H1 (cell line): ENCODE data around the gene WASHC4.

Experiments
- CHD2 ChIP-seq: IDR thresholded peaks from 2 replicates; pipeline ENCODE4 v1.6.1; 2012; ENCODE audit warnings: low read length, improper control_type of control experiment
- CTCF ChIP-seq, 3 experiments: IDR thresholded peaks; 1 replicate in 2 of 3; 2 replicates in 1 of 3; pipeline versions ENCODE4 v1.5.1 to v1.6.1; 2011; ENCODE audit warnings: low read length in 3 of 3, mild to moderate bottlenecking in 3 of 3, inconsistent platforms in 2 of 3, low read depth in 1 of 3, moderate library complexity in 1 of 3; ENCODE audit not compliant: insufficient read depth in 1 of 3; ENCODE audit errors: control extremely low read depth in 1 of 3
- EZH2 ChIP-seq: fragments of 200-600 bp; sonication (generic); IDR thresholded peaks from 2 replicates; pipeline ENCODE4 v1.7.1; 2012; ENCODE audit warnings: low read depth, mild to moderate bottlenecking, moderate library complexity, low read length, inconsistent platforms; ENCODE audit not compliant: severe bottlenecking
- KDM1A ChIP-seq: fragments of 200-600, 300-600 bp; sonication (generic); IDR thresholded peaks from 2 replicates; pipeline ENCODE4 v1.7.1; 2016; ENCODE audit warnings: mild to moderate bottlenecking, low read length, borderline replicate concordance
- NRF1 ChIP-seq: IDR thresholded peaks from 2 replicates; pipeline ENCODE4 v1.6.1; 2011; ENCODE audit warnings: mild to moderate bottlenecking, low read depth, low read length, improper control_type of control experiment
- PHF8 ChIP-seq: fragments of 200-600 bp; sonication (generic); conservative IDR thresholded peaks from 2 replicates; pipeline ENCODE4 v1.7.1; 2012; ENCODE audit warnings: low read depth, mild to moderate bottlenecking, inconsistent platforms, low read length, moderate library complexity
- POLR2A ChIP-seq, 2 experiments: IDR thresholded peaks; 1 replicate in 1 of 2; 2 replicates in 1 of 2; pipeline ENCODE4 v1.6.1; 2011; ENCODE audit warnings: low read depth in 2 of 2, low read length in 2 of 2, mild to moderate bottlenecking in 2 of 2; ENCODE audit errors: control extremely low read depth in 1 of 2
- POLR2AphosphoS5 ChIP-seq: IDR thresholded peaks from 2 replicates; pipeline ENCODE4 v1.6.1; 2011; ENCODE audit warnings: low read depth, low read length
- RAD21 ChIP-seq, 2 experiments: IDR thresholded peaks in 1 of 2; conservative IDR thresholded peaks in 1 of 2; 2 replicates each; pipeline ENCODE4 v1.6.1; 2011; ENCODE audit warnings: low read depth in 2 of 2, low read length in 2 of 2, improper control_type of control experiment in 1 of 2, inconsistent platforms in 1 of 2, mild to moderate bottlenecking in 1 of 2, moderate library complexity in 1 of 2
- RFX5 ChIP-seq: IDR thresholded peaks from 2 replicates; pipeline ENCODE4 v1.6.1; 2011; ENCODE audit warnings: low read depth, low read length, improper control_type of control experiment, borderline replicate concordance
- SP4 ChIP-seq: IDR thresholded peaks from 2 replicates; pipeline ENCODE4 v1.6.1; 2012; ENCODE audit warnings: low read length, inconsistent platforms
- SUZ12 ChIP-seq: fragments of 200-600 bp; sonication (generic); IDR thresholded peaks from 2 replicates; pipeline ENCODE4 v1.6.1; 2012; ENCODE audit warnings: mild to moderate bottlenecking, inconsistent platforms, low read length, moderate library complexity, mixed read lengths
- TCF12 ChIP-seq: IDR thresholded peaks from 2 replicates; pipeline ENCODE4 v1.6.1; 2011; ENCODE audit warnings: low read depth, mild to moderate bottlenecking, low read length

GRCh38 chr12:105102673-105103072, 4.9 kb upstream of the WASHC4 start:
- no peak for TF ChIP-seq TCF12
- no peak for TF ChIP-seq PHF8
- TF ChIP-seq KDM1A, result no peak
- TF ChIP-seq CHD2, result no peak
- TF ChIP-seq EZH2, result no peak
- no peak for TF ChIP-seq POLR2A (IDR thresholded peaks at IDR 0.05; ENCODE audit: control extremely low read depth in 1 of 2, low read depth in 2 of 2, low read length in 2 of 2)
- TF ChIP-seq SP4, result no peak
- no peak for TF ChIP-seq CTCF (IDR thresholded peaks at IDR 0.05; ENCODE audit: control extremely low read depth in 1 of 3, insufficient read depth in 1 of 3, low read depth in 1 of 3, low read length in 3 of 3)
- no peak for TF ChIP-seq SUZ12
- TF ChIP-seq RFX5, result no peak
- TF ChIP-seq POLR2AphosphoS5, result no peak
- no peak for TF ChIP-seq RAD21 (IDR thresholded peaks at IDR 0.05 in 1 of 2, conservative IDR thresholded peaks at IDR 0.05 in 1 of 2; ENCODE audit: low read depth in 2 of 2, low read length in 2 of 2)
- TF ChIP-seq NRF1, result no peak
